Activated naive CD4-positive, alpha-beta T cell (primary cell): ENCODE data around the gene AGPAT4.

ENCODE experiments used
- DNase-seq, 4 experiments: peaks; one replicate each; lab custom pipeline; 2025; lab: John Stamatoyannopoulos, UW

The AGPAT4 gene

DNA sequence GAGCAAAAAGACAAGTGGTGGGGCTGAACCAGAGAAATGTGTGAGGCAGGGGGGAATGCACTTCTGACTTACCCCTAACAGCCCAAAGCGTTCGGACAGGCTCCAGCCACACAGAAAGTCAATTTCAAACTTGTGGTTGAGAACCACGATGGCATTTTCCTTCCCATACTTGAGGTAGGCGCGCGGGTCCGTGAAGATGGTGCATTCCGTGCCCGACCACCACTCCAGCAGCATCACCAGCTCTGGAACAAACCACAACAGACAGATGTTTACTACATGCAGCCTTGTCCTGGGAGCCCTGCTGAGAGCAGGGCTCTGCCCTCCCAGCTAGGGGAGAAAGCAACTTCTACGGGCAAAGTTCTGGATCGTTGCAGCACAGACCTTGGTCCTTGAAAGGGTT lies 107.7 kb downstream of the AGPAT4 start:
- no peak for DNase-seq

DNA sequence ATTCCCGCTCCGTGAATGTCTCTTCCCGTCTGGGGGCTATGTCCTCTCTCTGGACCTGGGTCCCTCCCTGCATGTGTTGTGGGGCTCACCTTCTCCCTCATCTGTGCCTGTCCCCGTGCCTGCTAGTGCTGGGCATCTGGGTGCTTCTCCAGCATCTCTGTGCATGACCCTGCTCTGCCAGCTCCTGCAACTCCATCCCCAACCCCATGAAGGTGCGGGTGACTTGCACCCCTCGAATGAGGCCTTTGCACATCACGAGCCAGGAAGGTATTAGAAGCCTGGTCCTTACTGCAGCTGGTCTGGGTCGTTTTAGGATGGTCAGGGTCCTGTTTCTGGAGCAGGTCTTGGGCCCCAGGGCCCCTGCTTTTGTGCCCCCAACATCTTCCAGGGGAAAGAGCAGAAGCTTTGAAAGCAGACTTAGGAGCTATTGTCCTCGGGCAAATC lies 109.7 kb downstream of the AGPAT4 start:
- no peak for DNase-seq

- DNase-seq, result no peak
Measured at GRCh38 chr6:161163466-161164181, 110.2 kb downstream of the AGPAT4 start.

DNA sequence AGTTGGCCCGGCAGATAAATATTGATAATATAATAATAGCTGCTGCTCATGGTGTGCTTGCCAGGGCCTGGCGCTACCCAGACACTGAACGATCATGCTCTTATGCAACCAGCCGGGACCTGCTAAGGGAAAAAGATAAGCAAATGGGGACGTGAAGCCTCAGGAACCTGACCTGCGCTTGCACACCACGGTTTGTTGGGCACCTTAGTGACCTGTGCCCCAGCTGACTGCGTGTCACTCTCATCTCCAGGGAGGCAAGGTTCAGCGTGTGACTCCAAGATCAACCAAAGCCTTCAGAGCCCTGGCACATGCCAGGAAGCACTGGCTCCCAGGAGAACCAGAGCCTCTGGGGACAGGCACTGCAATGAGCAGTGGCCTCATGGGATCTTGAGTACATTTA lies 111.1 kb downstream of the AGPAT4 start:
- DNase-seq, result no peak

- DNase-seq, result no peak
Measured at GRCh38 chr6:161161889-161162624, 111.8 kb downstream of the AGPAT4 start.

DNA sequence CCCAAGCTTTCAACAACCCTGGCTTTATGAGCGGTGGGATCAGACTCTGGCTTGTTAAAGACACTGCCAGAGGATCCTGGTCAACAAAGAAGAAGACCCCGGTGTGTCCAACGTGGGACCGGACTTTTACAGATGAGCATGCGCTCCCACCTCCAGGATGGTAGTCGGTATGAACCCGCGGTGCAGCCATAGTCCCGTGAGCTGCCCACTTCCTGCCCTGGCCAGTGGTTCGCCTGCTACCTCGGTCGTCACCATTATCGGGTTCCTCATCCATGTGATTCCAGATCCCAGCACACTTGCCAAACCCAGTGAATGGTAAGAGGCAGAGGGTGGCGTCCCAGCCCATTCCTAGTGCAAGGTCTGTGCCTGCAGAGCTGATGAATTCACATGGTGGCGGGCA lies 112.7 kb downstream of the AGPAT4 start:
- DNase-seq, result no peak

DNA sequence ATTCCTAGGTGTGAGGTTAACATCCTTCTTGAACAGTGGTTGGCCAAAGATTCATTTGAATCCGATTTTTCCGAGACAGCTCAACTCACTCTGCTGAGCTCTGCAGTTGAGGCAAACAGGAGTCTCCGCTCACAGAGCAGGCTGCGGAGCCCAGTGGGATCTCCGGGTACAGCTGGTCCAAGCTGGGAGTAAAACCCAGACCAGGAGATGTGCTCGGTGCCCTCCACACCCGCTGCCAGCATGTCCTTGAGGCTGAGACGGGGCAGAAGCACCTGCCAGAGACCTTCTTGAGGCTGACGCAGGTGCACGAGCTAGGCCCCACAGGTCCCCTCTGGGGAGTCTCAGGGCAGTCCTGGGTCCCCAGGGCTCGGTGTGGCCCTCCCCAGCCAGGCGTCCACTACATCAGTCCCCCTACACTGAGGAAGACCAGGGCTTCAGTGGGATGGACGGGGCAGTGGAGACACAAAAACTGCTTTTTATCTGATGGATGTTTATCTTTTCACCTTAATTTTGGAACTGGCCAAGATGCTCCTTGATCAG lies 119.0 kb downstream of the AGPAT4 start:
- DNase-seq, result no peak

DNA sequence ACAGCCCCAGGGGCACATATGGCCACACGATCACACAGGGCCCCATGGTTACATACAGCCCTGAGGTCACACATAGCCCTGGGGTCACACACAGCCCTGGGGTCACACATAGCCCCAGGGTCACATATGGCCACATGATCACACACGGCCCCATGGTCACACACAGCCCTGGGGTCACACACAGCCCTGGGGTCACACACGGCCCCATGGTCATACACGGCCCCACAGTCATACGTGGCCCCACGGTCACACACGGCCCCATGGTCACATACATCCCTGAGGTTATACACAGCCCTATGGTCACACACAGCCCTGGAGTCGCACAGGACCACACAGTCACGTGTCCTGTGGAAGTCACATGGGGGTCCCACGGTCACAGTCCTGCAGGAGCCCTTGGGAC lies 120.1 kb downstream of the AGPAT4 start:
- DNase-seq, result no peak

GRCh38 chr6:161152907-161153662 lies 120.8 kb downstream of the AGPAT4 start:
- no peak for DNase-seq

DNA sequence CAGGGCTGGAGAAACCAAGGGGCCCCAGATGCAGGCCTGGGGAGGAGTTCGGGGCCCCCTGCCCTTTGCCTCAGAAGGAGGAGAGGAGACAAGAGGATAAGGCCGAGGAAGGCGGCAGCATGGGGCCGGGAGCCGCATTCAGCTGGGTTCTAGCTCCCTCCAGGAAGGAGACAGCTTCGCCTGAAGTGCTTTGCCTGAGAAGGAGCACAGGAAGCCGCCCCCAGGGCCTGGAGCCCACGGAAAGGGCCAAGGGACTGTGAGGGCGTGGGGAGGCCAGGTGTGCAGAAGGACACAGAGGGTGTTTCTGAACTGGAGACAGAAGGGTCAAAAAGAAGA lies 121.4 kb downstream of the AGPAT4 start:
- DNase-seq, result no peak

DNA sequence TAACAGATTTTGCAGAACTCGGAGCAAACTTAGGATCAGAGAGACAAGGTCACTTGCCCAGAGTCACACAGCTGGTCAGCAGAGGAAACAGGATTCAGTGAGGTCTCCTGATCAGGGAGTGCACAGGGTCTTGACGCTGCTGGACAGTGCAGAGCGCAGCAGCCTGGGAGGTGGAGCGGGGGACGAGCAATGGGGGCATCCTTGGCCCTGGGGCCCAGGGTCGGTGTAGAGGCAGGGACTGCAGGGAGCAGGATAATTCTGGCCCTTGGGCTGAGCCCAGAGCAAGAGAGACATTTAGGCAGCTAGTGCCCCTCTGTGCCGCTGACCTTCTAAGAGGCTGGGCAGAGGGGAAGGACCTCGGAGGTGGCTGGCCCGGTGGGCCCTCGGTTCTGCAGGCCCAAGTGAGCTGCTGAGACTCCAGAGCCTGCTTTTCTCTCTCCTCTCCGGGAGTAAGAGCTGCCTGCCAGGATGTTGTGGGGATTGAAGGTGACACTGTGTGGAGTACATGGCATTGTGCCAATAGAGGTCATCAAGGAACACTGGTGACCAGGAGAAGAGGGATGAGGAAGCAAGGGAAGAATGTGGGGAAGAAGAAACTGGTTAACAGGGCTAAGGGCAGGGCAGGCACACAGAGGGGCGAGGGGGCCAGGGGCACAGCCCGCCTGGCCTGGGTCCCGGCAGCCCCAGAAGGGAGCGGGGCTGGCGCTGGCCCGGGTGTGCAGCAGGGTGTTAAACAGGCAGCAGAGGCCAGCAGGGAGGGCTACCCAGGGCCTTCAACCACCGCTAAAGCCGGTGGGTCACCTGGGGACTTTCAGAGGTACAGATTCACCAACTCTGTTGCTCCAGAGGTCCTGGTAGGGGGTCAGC lies 122.0 kb downstream of the AGPAT4 start:
- DNase-seq, result no peak

- no peak for DNase-seq
Measured at GRCh38 chr6:161151059-161151645, 122.7 kb downstream of the AGPAT4 start.

DNA sequence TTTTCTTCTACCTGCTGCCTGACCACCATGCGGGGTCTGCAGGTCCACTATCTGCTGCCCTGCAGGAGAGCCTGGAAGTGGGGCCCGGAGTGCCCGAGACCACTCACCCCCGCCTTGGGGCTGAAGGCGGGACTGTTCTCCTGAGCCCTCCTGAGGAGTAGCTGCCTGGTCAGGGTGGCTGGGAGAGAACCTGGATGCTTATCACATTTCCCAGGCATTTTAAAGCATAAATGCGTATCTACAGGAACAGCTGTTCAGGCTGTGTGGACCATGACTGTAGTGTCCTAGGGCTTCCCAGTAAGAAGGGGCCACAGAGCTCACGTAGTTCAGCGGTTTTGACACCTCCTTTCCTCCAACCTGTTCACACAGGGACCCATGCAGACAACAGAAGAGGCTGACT lies 123.3 kb downstream of the AGPAT4 start:
- DNase-seq, result no peak

DNA sequence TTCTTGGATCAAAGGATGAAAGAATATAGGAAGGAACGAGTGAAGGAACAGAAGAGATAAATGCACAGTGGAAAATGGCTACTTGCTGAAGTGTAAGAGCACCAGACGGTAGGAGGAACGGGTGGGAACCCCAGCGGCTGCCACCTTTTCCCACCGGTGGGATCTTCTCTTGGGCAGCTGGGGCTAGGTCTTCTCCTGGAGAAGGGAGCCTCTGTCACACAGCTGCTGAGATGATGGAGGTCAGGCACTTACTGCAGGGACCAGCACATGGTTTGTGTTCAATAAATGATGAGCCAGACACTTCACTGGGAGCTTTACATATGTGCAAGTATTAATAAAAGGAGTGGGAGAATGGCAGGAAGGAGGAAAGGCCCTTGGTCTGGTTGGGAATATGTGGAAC lies 123.7 kb downstream of the AGPAT4 start:
- DNase-seq, result no peak

GRCh38 chr6:161143663-161144430 lies 130.0 kb downstream of the AGPAT4 start:
- DNase-seq, result no peak

DNA sequence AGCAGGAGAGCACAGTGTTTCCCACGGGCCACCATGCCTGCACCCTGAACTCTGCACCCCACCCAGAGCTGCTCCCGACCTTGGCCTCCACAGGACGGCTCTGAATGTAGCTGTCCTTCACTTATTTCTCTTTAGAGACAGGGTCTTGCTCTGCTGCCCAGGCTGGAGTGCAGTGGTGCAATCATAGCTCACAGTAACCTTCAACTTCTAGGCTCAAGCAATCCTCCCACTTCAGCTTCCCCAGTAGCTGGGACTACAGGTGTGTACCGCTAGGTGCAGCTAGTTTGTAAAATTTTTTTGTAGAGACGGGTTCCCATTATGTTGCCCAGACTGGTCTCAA lies 130.9 kb downstream of the AGPAT4 start:
- no peak for DNase-seq

GRCh38 chr6:161141173-161141572 lies 132.7 kb downstream of the AGPAT4 start:
- DNase-seq, result no peak

DNA sequence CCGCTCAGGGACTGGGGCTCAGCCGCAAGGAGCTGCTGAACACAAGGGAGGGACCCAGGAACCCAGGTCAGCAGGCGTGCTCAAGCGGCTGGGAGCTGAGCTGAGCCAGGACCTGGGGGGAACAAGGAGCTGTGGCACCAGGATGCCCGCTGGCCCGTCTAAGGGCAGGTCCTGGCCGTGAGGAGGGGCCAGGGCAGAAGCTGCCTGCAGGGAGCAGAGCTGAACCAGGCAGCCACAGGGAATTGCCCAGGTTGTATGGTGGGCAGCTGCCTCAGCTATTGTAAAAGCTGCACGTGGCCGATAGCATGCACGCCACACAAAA lies 133.3 kb downstream of the AGPAT4 start:
- no peak for DNase-seq

DNA sequence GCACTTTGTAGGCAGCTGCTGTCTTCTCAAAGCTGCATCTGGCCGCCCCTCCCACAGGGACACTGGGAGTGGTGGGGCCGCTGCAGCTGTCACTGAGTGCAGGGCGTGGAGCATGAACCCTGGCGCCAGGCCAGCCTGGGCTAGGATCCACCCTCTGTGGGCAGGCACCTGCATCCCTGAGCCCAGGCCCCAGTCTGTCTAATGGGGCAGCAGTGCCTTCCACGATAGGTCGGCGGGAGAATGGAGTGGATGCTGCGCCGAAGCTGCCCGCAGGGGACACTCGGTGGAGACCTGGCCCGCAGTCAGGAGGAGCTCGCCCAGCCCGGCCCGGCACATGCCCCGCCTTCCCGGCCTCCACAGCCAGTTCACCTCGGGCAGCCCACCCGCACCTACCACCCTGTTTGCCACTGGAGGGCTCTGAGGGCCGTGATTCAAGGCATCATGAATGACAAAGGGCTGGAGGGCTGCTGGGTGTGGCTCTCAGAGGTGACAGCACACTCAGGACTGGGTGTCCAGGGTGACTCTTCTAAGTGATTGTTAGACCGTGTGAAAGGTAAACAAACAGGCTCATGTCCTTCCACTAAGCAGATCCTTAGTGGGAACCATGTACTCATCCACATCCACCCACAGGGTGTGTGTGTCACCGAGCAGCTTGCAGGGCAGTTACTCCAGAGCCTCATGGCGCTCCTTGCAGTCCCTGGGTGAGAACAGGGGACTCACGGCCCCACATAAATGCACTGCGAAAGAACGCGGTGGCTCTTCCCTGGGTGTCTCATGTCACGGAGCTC lies 133.9 kb downstream of the AGPAT4 start:
- DNase-seq, result no peak

DNA sequence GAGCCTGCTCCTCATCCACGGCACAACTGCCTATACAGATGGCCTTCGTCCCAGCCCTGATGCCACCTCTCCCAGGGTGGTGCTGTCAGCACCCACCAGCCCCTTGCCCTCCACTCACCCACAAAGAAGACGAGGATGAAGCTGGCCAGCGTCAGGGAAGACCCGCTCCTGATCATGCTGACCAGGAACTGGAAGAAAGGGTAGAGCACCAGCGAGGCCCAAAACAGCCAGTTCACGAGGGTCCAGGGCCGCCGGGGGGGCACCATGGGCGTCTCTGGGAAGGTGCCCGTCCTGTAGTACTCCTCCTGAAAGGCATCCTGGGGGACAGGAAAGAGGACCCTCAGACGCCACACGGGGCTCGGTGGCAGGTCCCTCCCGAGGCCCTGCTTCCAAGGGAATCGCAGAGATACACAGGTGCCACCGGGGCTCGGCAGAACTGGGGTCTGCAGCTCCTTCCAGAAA lies 134.5 kb downstream of the AGPAT4 start:
- DNase-seq, result no peak
